Vagina (tissue), 2 donors: Measurements from ENCODE around the gene AKAP6. TPM values are rescaled to one million over a fixed set of nuclear protein-coding genes. Genes with fewer than 3 reads are reported as not detected.
"Not testable (repeated sequence)": the region's sequence is repeated elsewhere in the genome, so short reads cannot be mapped to it uniquely, and the experiment has no call there.

Experiments
- DNase-seq, 2 donors: peaks; one replicate each; pipeline ENCODE4 v3.0.0-alpha.2; 2017; ENCODE audit errors: extremely low spot score in 2 of 2
- H3K27ac ChIP-seq: fragments of 200-600 bp; sonication (generic); one replicate; pipeline ENCODE4 v1.5.1; 2019
- H3K27me3 ChIP-seq: fragments of 200-600 bp; sonication (generic); one replicate; pipeline ENCODE4 v1.5.1; 2019
- H3K36me3 ChIP-seq, 2 donors: fragments of 200-600 bp; sonication (generic); one replicate each; pipeline ENCODE4 v1.5.1; 2017 to 2019
- H3K4me1 ChIP-seq: fragments of 200-600 bp; sonication (generic); one replicate; pipeline ENCODE4 v1.5.1; 2019
- H3K4me3 ChIP-seq, 2 donors: fragments of 200-600 bp; sonication (generic); 1 replicate in 1 of 2; 2 replicates in 1 of 2; pipeline ENCODE4 v1.5.1; 2016 to 2019
- H3K9me3 ChIP-seq: fragments of 200-600 bp; sonication (generic); one replicate; pipeline ENCODE4 v1.5.1; 2019
- CTCF ChIP-seq, 3 experiments: fragments of 450-650 bp in 2 of 3; fragments of 200-600 bp in 1 of 3; sonication (generic) in 1 of 3; IDR thresholded peaks; one replicate each; pipeline ENCODE4 v1.5.1; 2017 to 2019; ENCODE audit warnings: antibody characterized with exemption in 3 of 3, mild to moderate bottlenecking in 2 of 3, moderate library complexity in 2 of 3
- POLR2A ChIP-seq, 2 donors: fragments of 450-650 bp; IDR thresholded peaks; one replicate each; pipeline ENCODE4 v1.6.1; 2017; ENCODE audit warnings: antibody characterized with exemption in 2 of 2, mild to moderate bottlenecking in 2 of 2, moderate library complexity in 2 of 2
- POLR2AphosphoS5 ChIP-seq, 2 donors: sonication (generic); formaldehyde crosslinking; IDR thresholded peaks; one replicate each; pipeline ENCODE4 v1.9.0; 2017; ENCODE audit warnings: antibody characterized with exemption in 2 of 2, mild to moderate bottlenecking in 2 of 2, low read depth in 1 of 2; ENCODE audit not compliant: insufficient read depth in 1 of 2
- intact Hi-C: fragments of 100-400 bp; cut with DNase I; formaldehyde crosslinking; loops from one replicate; pipeline ENCODE4 v1.15.1; 2023
- total RNA-seq: library from RNA; depleted of rRNA; stranded (reverse); fragments of >200 nt; gene quantifications from one replicate; pipeline ENCODE4 v1.2.3, GENCODE V29; 2016

Gene AKAP6
- total RNA-seq, 1 donor from 2014 or later = 3.9 TPM

- no peaks in the 10 kb centered on the region for H3K36me3 ChIP-seq
- no peaks in the 10 kb centered on the region for H3K9me3 ChIP-seq
- intact Hi-C loops = no loop called here
- TF ChIP-seq CTCF (IDR thresholded peaks at IDR 0.05) (no peak), POLR2A (IDR thresholded peaks at IDR 0.05) (no peak), POLR2AphosphoS5 (IDR thresholded peaks at IDR 0.05; ENCODE audit: insufficient read depth in 1 of 2, low read depth in 1 of 2) (no peak)
- H3K27me3 ChIP-seq = no peaks in the 10 kb centered on the region
- H3K4me3 ChIP-seq = no peak overlapping the region
- H3K27ac ChIP-seq = no peak overlapping the region
- no peak for DNase-seq
- H3K4me1 ChIP-seq = no peaks in the 10 kb centered on the region
Measured at GRCh38 chr14:32786886-32787285, 457.8 kb downstream of the AKAP6 start.

- H3K4me1 ChIP-seq, H3K9me3 ChIP-seq, H3K4me3 ChIP-seq, H3K36me3 ChIP-seq, DNase-seq, H3K27me3 ChIP-seq, intact Hi-C loops, H3K27ac ChIP-seq: not testable (repeated sequence)
Measured at GRCh38 chr14:32793033-32793432, 463.9 kb downstream of the AKAP6 start.

GRCh38 chr14:32800320-32800719, 471.2 kb downstream of the AKAP6 start:
- Histone ChIP-seq H3K27ac (no peak overlapping the region), H3K27me3 (no peaks in the 10 kb centered on the region), H3K4me1 (no peaks in the 10 kb centered on the region), H3K9me3 (peaks cover 5% of the 10 kb centered on the region), H3K4me3 (no peak overlapping the region), H3K36me3 (no peaks in the 10 kb centered on the region)
- intact Hi-C loops = no loop called here
- TF ChIP-seq POLR2A (IDR thresholded peaks at IDR 0.05) = no peak
- DNase-seq = no peak

- peaks cover 5% of the 10 kb centered on the region for H3K9me3 ChIP-seq
- H3K27me3 ChIP-seq = no peaks in the 10 kb centered on the region
- no peaks in the 10 kb centered on the region for H3K36me3 ChIP-seq
- no peak overlapping the region for H3K4me3 ChIP-seq
- no peaks in the 10 kb centered on the region for H3K4me1 ChIP-seq
- TF ChIP-seq CTCF (IDR thresholded peaks at IDR 0.05) = no peak
- no peak for TF ChIP-seq POLR2AphosphoS5 (IDR thresholded peaks at IDR 0.05; ENCODE audit: insufficient read depth in 1 of 2, low read depth in 1 of 2)
- no peak for TF ChIP-seq POLR2A (IDR thresholded peaks at IDR 0.05)
- DNase-seq = no peak
- intact Hi-C loops = no loop called here
- H3K27ac ChIP-seq = no peak overlapping the region
Measured at GRCh38 chr14:32802295-32802694, 473.2 kb downstream of the AKAP6 start.

- H3K9me3 ChIP-seq = peaks cover 5% of the 10 kb centered on the region
- H3K36me3 ChIP-seq = no peaks in the 10 kb centered on the region
- TF ChIP-seq POLR2AphosphoS5 (IDR thresholded peaks at IDR 0.05; ENCODE audit: insufficient read depth in 1 of 2, low read depth in 1 of 2) (no peak), CTCF (IDR thresholded peaks at IDR 0.05) (no peak), POLR2A (IDR thresholded peaks at IDR 0.05) (no peak)
- H3K27ac ChIP-seq = no peak overlapping the region
- no peak overlapping the region for H3K4me3 ChIP-seq
- intact Hi-C loops = no loop called here
- DNase-seq = no peak
- peaks cover 17% of the 10 kb centered on the region for H3K4me1 ChIP-seq
- H3K27me3 ChIP-seq = no peaks in the 10 kb centered on the region
Measured at GRCh38 chr14:32805979-32806378, 476.9 kb downstream of the AKAP6 start.

GRCh38 chr14:32808644-32809043, 479.5 kb downstream of the AKAP6 start:
- peaks cover 17% of the 10 kb centered on the region for H3K4me1 ChIP-seq
- no peak for TF ChIP-seq POLR2AphosphoS5 (IDR thresholded peaks at IDR 0.05; ENCODE audit: insufficient read depth in 1 of 2, low read depth in 1 of 2)
- TF ChIP-seq POLR2A (IDR thresholded peaks at IDR 0.05) = no peak
- no peak for TF ChIP-seq CTCF (IDR thresholded peaks at IDR 0.05)
- no peak for DNase-seq
- no peaks in the 10 kb centered on the region for H3K36me3 ChIP-seq
- no peaks in the 10 kb centered on the region for H3K27me3 ChIP-seq
- no peak overlapping the region for H3K27ac ChIP-seq
- intact Hi-C loops = no loop called here
- H3K9me3 ChIP-seq = peaks cover 5% of the 10 kb centered on the region
- peak overlapping the region in 1 of 2 donors; percentile 13 for H3K4me3 ChIP-seq
